ENCODE measurements around the gene AFAP1. TPM values are rescaled to one million over a fixed set of nuclear protein-coding genes. Genes with fewer than 3 reads are reported as not detected.

AFAP1 gene
- total and polyA plus RNA-seq, 2 of the 8 experiments (the other 6 are each of a cell fraction or from before 2014, with no cell fraction given), result 3.6 to 18.2 TPM

DNA sequence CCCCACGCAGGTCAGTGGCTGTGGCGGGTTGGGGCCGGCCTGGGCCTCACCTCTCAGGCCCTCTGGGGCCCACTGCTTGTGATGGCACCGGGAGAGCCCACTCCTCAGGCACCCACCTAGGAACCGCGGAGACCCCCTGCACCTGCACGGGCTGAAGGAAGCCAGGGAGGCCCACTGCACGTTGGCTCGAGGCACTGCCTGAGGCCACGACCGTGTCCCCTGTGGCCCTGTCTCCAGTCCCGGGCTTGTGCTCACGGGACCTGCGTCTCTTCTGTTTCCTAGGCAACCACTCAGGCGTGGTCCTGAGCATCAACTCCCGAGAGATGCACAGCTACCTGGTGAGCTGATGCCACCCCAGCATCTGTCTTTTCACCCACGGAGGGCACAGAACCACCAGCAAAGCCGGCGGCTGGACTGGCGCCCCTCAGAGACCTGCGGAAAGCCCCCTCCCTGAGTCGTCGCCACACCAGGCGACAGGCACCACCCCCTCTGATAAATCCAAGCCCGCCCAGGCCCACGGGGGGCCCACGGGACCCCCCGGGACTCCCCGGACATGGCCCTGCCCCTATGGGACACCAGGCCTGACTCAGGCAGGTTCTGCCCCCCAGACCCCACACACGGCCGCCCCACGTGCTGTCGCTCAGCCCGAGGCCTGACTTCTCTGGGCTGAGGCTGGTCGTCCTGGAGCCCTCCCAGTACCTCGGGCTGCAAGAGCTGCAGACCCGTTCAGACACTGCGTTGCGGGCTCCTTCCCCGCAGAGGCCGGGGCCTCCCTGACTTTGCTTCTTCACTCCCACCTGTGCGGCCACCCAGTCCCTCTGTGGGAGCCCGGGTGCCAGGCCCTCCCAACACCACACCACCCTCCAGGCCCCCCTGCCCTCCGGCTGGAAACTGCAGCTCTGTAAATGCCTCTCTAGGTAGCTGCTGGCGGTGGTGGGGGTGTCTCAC lies 199.5 kb downstream of the AFAP1 start:
- no peak overlapping the region for H4K91ac ChIP-seq (replicated peaks; ENCODE audit: insufficient read length, low read length)
- no peaks in the 10 kb centered on the region for H3K79me1 ChIP-seq (ENCODE audit: low read depth, low read length)
- H3K36me3 ChIP-seq (ENCODE audit: control insufficient read depth in 2 of 4, insufficient read depth in 4 of 4, low read length in 3 of 4), result no peaks in the 10 kb centered on the region
- H2BK12ac ChIP-seq (ENCODE audit: low read depth, low read length), result no peak overlapping the region
- ChIA-PET POLR2A (ENCODE audit: partially characterized antibody) (no interaction called here), CTCF (ENCODE audit: partially characterized antibody) (interaction anchor here (0.8 kb wide), 1 partner anchor 547 kb away, joined by 4 read pairs; no protein-coding TSS in a partner anchor)
- peaks cover 0 to 2% (median 0%) of the 10 kb centered on the region in 4 experiments; a peak in 1 of 7 replicates for H3K27me3 ChIP-seq (replicated peaks in 1 of 4; ENCODE audit: control insufficient read depth in 3 of 4, extremely low read depth in 1 of 4, insufficient read depth in 3 of 4, low read length in 3 of 4)
- no peaks in the 10 kb centered on the region for H3K9me3 ChIP-seq (ENCODE audit: insufficient read depth in 2 of 2, low read depth in 1 of 2, low read length in 1 of 2)
- no peak overlapping the region for H2BK20ac ChIP-seq (ENCODE audit: low read length)
- no peak overlapping the region; the same call in 1 of the 2 replicates for H4K8ac ChIP-seq (ENCODE audit: extremely low read depth, insufficient read depth, low read length)
- DNase-seq (ENCODE audit: low read depth in 1 of 2, low spot score in 2 of 2) (no peak), FAIRE-seq (no peak)
- H3K18ac ChIP-seq (ENCODE audit: extremely low read depth, low read length), result no peak overlapping the region
- H2BK15ac ChIP-seq (ENCODE audit: low read length), result no peak overlapping the region
- no peak overlapping the region for H3K9ac ChIP-seq (replicated peaks in 1 of 4; ENCODE audit: extremely low read depth in 1 of 4, low read depth in 3 of 4, low read length in 3 of 4)
- no peak overlapping the region for H3K14ac ChIP-seq (ENCODE audit: insufficient read length)
- H3K23me2 ChIP-seq (ENCODE audit: low read depth, low read length), result no peaks in the 10 kb centered on the region
- no peak overlapping the region for H4K5ac ChIP-seq (ENCODE audit: insufficient read length, low read depth, low read length)
- H3K27ac ChIP-seq (ENCODE audit: low read depth, low read length), result no peak overlapping the region
- H3K4ac ChIP-seq (replicated peaks; ENCODE audit: insufficient read length, low read depth, low read length), result no peak overlapping the region
- no peak overlapping the region for H2AK5ac ChIP-seq (ENCODE audit: low read depth, low read length)
- H3K23ac ChIP-seq (ENCODE audit: insufficient read length), result no peak overlapping the region
- whole genome bisulfite sequencing, 2 experiments (ENCODE audit: extremely low coverage in 1 of 2, insufficient coverage in 1 of 2, insufficient read length in 1 of 2, insufficient replicate concordance in 2 of 2, low coverage in 1 of 2, low lambda C conversion rate in 2 of 2, missing lambda C conversion rate in 1 of 2), result 93% methylated on average over 37 of the region's 45 CpGs; no CpG with 5 or more reads in 1 of the 2 experiments
- H2BK5ac ChIP-seq (ENCODE audit: low read depth, low read length), result no peak overlapping the region
- H3K4me3 ChIP-seq (ENCODE audit: extremely low read depth in 1 of 4, insufficient read depth in 2 of 4, low read depth in 3 of 4, low read length in 4 of 4), result no peak overlapping the region
- H2AFZ ChIP-seq (ENCODE audit: low read length), result no peak overlapping the region
- H4K20me1 ChIP-seq (replicated peaks in 1 of 2; ENCODE audit: control insufficient read depth in 1 of 2, insufficient read depth in 2 of 2, low read length in 2 of 2), result peaks cover 0 to 5% of the 10 kb centered on the region in 2 experiments
- no peaks in the 10 kb centered on the region for H3K4me1 ChIP-seq (replicated peaks in 1 of 4; ENCODE audit: control insufficient read depth in 3 of 4, insufficient read depth in 4 of 4, low read length in 3 of 4)
- no peak overlapping the region for H2BK120ac ChIP-seq (replicated peaks; ENCODE audit: low read depth, low read length)
- no peak overlapping the region for H3K56ac ChIP-seq (replicated peaks; ENCODE audit: insufficient read length, low read depth, low read length)
- no peaks in the 10 kb centered on the region for H3K79me2 ChIP-seq (ENCODE audit: control insufficient read depth in 1 of 2, insufficient read depth in 2 of 2, low read length in 2 of 2)
- no peak overlapping the region for H3K4me2 ChIP-seq (ENCODE audit: insufficient read depth in 1 of 2, low read depth in 2 of 2, low read length in 2 of 2)
- TF ChIP-seq TBP (IDR thresholded peaks at IDR 0.05; ENCODE audit: low read depth, low read length) (no peak), CHD2 (IDR thresholded peaks at IDR 0.05; ENCODE audit: low read length) (no peak), FOSL1 (IDR thresholded peaks at IDR 0.05; ENCODE audit: insufficient read depth, low read depth, low read length) (no peak), YY1 (IDR thresholded peaks at IDR 0.05; ENCODE audit: low read depth, low read length) (no peak), SP2 (IDR thresholded peaks at IDR 0.05; ENCODE audit: low read length) (no peak), ZNF274 (IDR thresholded peaks at IDR 0.05; ENCODE audit: borderline replicate concordance, extremely low read depth, low read length) (no peak), SP4 (IDR thresholded peaks at IDR 0.05; ENCODE audit: low read length) (no peak), RAD21 (IDR thresholded peaks at IDR 0.05 in 1 of 2, conservative IDR thresholded peaks at IDR 0.05 in 1 of 2; ENCODE audit: low read depth in 2 of 2, low read length in 2 of 2) (no peak), KDM1A (IDR thresholded peaks at IDR 0.05; ENCODE audit: borderline replicate concordance, low read length) (no peak), SRF (IDR thresholded peaks at IDR 0.05; ENCODE audit: low read depth, low read length) (no peak), NANOG (IDR thresholded peaks at IDR 0.05; ENCODE audit: insufficient read depth, low read depth, low read length, poor library complexity, severe bottlenecking) (no peak), BACH1 (IDR thresholded peaks at IDR 0.05; ENCODE audit: low read length) (no peak), BCL11A (IDR thresholded peaks at IDR 0.05; ENCODE audit: low read depth in 2 of 2, low read length in 2 of 2) (no peak)

Measured in H1 (cell line).